HG03159 (cell line): ENCODE measurements around the gene SLC25A21.
"Not testable (repeated sequence)": the region's sequence is repeated elsewhere in the genome, so short reads cannot be mapped to it uniquely, and the experiment has no call there.

ENCODE experiments used
- ATAC-seq: cut with Tn5 transposase; IDR thresholded peaks from one replicate; pipeline ENCODE4 v1.9.1; 2021; ENCODE audit warnings: mild to moderate bottlenecking, moderate library complexity; ENCODE audit not compliant: unreplicated experiment

SLC25A21 gene

GRCh38 chr14:36726128-36726527, 446.3 kb downstream of the SLC25A21 start:
- no peak for ATAC-seq

- ATAC-seq, result no peak
Measured at GRCh38 chr14:36724162-36724561, 448.2 kb downstream of the SLC25A21 start.

- no peak for ATAC-seq
Measured at GRCh38 chr14:36723530-36723929, 448.9 kb downstream of the SLC25A21 start.

GRCh38 chr14:36721877-36722276, 450.5 kb downstream of the SLC25A21 start:
- no peak for ATAC-seq

GRCh38 chr14:36720657-36721056, 451.7 kb downstream of the SLC25A21 start:
- no peak for ATAC-seq

GRCh38 chr14:36719823-36720222, 452.6 kb downstream of the SLC25A21 start:
- no peak for ATAC-seq

- ATAC-seq, result no peak
Measured at GRCh38 chr14:36718216-36718615, 454.2 kb downstream of the SLC25A21 start.

- no peak for ATAC-seq
Measured at GRCh38 chr14:36717363-36717762, 455.0 kb downstream of the SLC25A21 start.

GRCh38 chr14:36716614-36717184, 455.7 kb downstream of the SLC25A21 start:
- ATAC-seq, result no peak

GRCh38 chr14:36713960-36714703, 458.3 kb downstream of the SLC25A21 start:
- ATAC-seq, result no peak

GRCh38 chr14:36707570-36707969, 464.8 kb downstream of the SLC25A21 start:
- ATAC-seq, result no peak

- no peak for ATAC-seq
Measured at GRCh38 chr14:36702474-36702873, 469.9 kb downstream of the SLC25A21 start.

GRCh38 chr14:36701132-36701531, 471.3 kb downstream of the SLC25A21 start:
- no peak for ATAC-seq

GRCh38 chr14:36700651-36701050, 471.8 kb downstream of the SLC25A21 start:
- ATAC-seq, result no peak

- ATAC-seq, result not testable (repeated sequence)
Measured at GRCh38 chr14:36699420-36699819, 473.0 kb downstream of the SLC25A21 start.

- no peak for ATAC-seq
Measured at GRCh38 chr14:36690311-36691040, 481.9 kb downstream of the SLC25A21 start.

- ATAC-seq, result no peak
Measured at GRCh38 chr14:36684946-36685345, 487.5 kb downstream of the SLC25A21 start.

GRCh38 chr14:36683083-36683724, 489.2 kb downstream of the SLC25A21 start:
- no peak for ATAC-seq

GRCh38 chr14:36682338-36682737, 490.1 kb downstream of the SLC25A21 start:
- no peak for ATAC-seq

GRCh38 chr14:36676236-36676635, 496.2 kb downstream of the SLC25A21 start:
- ATAC-seq, result no peak

- no peak for ATAC-seq
Measured at GRCh38 chr14:36675581-36675980, 496.8 kb downstream of the SLC25A21 start.
